CD4-positive, alpha-beta T cell treated with Interferon gamma for 1 hour (primary cell): ENCODE results near the gene PRSS2.
"Not testable (repeated sequence)": the region's sequence is repeated elsewhere in the genome, so short reads cannot be mapped to it uniquely, and the experiment has no call there.

Experiments
- DNase-seq: peaks from one replicate; pipeline ENCODE4 v3.0.0-alpha.2; 2020

PRSS2 gene

GRCh38 chr7:142760071-142760642 is 10.6 kb upstream of the PRSS2 start:
- no peak for DNase-seq

- DNase-seq = not testable (repeated sequence)
These were observed 9.2 kb upstream of the PRSS2 start for GRCh38 chr7:142761606-142762005.

DNA sequence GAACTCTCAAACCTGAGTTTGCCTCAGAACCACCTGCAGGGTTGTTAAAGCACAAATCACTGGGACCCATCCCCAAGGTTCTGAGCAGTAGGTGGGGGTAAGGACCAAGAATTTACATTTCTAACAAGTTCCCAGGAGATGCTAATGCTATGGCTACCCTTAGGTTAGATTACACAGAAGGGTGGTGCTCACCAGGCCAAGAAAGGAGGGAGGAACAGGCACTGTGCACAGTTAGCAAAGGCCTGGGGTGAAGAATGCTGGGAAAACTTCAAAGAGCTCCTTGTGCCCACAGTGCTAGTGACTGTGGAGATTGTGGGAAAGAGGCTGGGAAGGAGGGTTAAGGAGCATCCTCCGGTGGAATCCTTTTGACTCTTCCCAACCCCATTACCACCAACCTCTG is 8.7 kb upstream of the PRSS2 start:
- no peak for DNase-seq

DNA sequence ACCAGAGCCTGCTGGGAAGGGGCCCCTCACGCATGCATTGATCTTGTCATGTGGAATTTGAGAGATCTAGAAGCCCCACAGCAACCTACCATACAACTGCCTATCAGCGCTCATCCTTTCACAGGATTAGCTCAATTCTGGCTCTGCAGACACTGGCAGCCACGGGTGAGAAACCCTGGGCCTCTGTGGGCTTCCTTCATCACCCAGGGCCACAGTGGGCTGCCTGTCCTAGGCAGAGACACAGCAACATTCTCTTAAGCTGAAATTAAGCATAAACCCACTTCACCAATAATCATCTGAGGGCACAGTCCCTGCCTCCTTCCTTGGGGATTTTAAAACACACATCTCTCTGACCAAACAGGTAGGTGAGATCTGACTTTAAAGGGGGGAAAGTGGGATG is 3.3 kb upstream of the PRSS2 start:
- no peak for DNase-seq

DNA sequence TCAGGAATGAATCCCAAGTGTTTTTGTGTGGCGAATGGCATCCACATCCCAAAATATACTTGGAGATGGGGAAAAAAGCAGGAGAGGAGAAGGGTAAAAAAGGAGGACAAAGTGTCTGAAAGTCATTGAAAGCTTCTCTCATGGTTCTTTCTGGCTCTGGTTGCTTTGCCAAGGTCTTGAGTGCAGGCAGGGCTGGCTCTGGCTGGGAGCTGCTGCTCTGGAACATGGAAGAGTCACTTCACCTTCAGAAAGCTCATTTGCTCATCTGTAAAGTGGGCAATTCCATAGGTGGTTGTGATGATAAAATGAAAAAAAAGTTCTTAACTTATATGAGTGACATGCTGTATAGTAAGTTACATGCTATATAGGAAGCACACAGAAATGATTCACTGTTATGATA is 2.9 kb upstream of the PRSS2 start:
- no peak for DNase-seq

DNA sequence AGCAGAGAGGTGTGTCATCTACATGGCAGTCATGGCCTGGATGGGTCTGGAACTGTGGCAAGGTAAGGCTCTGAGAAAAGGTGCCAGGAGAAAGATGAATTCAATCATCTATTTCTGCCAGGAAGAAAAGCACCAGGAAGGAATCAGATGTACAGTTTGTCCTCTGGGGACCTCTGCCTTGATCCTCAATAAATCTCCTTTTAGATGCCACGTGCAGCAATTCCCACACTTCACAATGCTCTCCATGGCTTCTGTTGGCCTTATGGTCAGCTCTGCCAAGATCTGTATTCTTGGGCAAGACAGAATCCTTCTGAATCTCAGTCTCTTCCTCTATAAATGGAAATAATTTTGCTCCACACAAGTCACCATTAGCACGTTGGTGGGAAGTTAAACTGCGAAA is 1.9 kb upstream of the PRSS2 start:
- not testable (repeated sequence) for DNase-seq

GRCh38 chr7:142771353-142771723 is 568 bp downstream of the PRSS2 start:
- no peak for DNase-seq

DNA sequence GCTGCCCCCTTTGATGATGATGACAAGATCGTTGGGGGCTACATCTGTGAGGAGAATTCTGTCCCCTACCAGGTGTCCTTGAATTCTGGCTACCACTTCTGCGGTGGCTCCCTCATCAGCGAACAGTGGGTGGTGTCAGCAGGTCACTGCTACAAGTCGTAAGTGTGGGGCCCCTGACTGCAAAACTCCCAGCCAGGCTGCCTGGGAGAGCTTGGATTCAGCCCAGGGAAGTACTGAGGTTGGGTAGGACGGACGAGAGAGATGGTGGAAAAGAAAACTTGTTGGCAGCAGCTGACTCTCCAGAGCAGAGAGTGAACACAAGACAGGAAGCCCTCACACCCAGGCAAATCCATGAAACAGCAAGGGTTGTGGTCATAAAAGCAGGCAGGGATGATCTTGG is 1.3 kb downstream of the PRSS2 start:
- no peak for DNase-seq

GRCh38 chr7:142772673-142773072 is 1.9 kb downstream of the PRSS2 start:
- DNase-seq = no peak

DNA sequence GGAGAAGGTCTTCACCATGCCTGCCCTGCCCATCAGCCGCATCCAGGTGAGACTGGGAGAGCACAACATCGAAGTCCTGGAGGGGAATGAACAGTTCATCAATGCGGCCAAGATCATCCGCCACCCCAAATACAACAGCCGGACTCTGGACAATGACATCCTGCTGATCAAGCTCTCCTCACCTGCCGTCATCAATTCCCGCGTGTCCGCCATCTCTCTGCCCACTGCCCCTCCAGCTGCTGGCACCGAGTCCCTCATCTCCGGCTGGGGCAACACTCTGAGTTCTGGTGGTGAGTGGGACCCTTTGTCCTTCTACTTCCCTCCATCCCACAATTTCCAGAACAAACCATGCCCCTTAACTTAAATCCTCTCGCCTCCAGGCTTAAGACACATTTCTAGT is 2.5 kb downstream of the PRSS2 start:
- DNase-seq = no peak

DNA sequence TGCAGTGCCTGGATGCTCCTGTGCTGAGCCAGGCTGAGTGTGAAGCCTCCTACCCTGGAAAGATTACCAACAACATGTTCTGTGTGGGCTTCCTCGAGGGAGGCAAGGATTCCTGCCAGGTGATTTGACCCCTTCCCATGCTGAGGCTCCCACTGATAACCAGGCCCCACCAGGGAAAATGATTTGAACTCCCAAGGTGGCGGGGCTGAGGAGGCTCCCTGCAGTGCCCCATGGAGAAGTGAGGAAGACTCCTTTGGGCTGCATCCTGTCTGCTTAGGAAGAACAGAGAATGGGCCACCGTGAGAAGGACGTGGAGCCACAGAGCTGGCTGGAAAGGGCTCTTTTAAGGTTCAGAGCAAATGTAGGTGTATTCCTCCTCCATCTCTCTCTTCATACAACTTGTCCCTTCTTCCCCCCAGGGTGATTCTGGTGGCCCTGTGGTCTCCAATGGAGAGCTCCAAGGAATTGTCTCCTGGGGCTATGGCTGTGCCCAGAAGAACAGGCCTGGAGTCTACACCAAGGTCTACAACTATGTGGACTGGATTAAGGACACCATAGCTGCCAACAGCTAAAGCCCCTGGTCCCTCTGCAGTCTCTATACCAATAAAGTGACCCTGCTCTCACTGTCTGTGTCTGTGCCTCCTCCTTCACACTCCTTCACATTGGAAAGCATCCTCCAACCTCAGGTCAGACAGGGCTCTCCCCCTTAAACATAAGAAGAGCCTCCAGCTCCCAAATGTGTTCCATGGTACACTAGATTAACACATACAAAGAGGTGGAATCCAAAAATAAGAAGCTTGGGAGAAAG is 3.4 kb downstream of the PRSS2 start:
- no peak for DNase-seq

DNA sequence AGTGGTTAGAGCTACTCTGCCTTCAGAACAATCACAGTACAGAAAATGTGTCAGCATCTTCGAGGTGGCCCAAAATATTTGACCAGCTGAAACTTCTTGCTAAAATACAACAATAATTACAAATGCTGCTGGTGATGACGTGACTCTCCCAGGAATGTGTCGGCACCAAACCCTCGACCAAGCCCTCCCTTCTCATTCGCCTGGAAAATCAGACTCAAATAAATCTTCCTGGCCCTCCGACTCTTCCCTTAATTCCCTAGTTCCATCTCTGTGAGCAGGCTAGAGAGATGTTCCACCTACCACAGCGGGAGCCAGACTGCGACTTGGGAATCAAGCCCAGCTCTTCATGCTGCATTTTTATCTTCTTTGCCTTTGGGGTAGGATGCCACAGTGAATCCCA is 4.1 kb downstream of the PRSS2 start:
- no peak for DNase-seq

- DNase-seq = not testable (repeated sequence)
These were observed 4.8 kb downstream of the PRSS2 start for GRCh38 chr7:142775351-142776115.

DNA sequence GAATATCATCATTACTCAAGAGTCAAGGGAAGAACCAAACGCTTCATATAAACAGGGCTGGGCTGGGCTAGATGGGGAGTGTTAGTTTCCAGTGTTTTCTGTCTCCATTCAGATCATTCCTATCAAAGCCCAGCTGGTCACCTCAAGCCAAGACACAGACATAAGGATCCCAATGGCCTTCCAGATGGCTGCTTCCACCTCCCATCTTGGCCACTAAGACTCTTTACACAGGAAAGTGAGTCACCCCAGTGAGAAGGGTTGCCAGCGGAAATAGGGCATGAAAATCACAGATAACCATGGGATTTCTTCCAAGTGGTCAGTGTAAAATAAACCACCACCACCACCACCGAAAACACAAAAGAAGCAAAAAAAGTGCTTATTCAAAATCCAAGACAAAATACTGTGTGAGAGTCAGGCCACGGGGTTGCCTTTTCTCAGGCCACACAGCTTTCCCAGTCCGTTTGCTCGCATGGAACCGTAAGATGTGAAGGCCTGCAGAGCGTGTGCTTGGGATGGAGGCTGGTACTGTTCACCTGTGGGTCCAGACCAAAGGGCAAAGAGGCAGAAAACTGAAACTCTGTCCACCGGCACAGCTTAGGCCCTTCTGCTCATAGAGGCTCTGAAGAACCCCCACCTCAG is 5.6 kb downstream of the PRSS2 start:
- no peak for DNase-seq

DNA sequence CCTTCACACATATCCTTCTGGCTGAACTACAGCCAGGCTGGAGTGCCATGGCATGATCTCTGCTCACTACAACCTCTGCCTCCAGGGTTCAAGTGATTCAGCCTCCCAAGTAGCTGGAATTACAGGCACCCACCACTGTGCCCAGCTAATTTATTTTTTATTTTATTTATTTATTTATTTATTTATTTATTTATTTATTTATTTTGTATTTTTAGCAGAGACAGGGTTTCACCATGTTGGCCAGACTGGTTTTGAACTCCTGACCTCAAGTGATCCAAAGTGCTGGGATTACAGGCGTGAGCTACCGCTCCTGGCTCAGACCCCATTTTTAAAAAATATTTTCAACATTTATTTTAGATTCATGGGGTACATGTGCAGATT is 6.1 kb downstream of the PRSS2 start:
- not testable (repeated sequence) for DNase-seq

- DNase-seq = no peak
These were observed 6.5 kb downstream of the PRSS2 start for GRCh38 chr7:142777318-142777717.

GRCh38 chr7:142782922-142783900 is 12.4 kb downstream of the PRSS2 start:
- peak; percentile 85 for DNase-seq

- no peak for DNase-seq
These were observed 13.3 kb downstream of the PRSS2 start for GRCh38 chr7:142784096-142784495.

GRCh38 chr7:142784716-142785115 is 13.9 kb downstream of the PRSS2 start:
- DNase-seq = peak; percentile 77

- DNase-seq = peak; percentile 93
These were observed 15.1 kb downstream of the PRSS2 start for GRCh38 chr7:142785841-142786250.

GRCh38 chr7:142787034-142787768 is 16.4 kb downstream of the PRSS2 start:
- DNase-seq = no peak

DNA sequence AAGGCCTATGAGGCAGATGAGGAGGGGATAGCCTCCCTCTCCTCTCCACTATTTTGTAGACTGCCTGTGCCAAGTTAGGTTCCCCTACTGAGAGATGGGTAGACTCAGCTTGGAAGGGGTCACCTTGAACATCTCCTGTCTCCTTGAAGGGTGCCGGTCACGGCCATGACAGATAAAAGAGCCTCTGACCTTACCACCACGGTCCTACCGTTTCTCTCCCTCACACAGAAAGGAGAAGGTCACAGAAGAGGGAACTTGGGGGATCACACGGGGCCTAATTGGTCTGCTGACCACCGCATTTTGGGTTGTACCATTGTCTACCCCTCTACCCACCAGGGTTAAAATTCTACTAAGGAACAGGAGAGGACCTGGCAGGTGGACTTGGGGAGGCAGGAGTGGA is 17.0 kb downstream of the PRSS2 start:
- DNase-seq = no peak
